Stimulated activated effector memory CD8-positive, alpha-beta T cell treated with anti-CD3 and anti-CD28 coated beads, Interleukin-12 subunit alpha, Interleukin-12 subunit beta, amount 100 ng/mL, for 72 hours (primary cell): ENCODE data around the gene TNS3.
A peak's percentile ranks its signal among the peaks of the same experiment; 100 is the strongest.

Experiments used
- ATAC-seq: fragments of 150-1000 bp; cut with Tn5 transposase; 2 replicates; pipeline ENCODE4 v1.10.0; 2021
- DNase-seq, 2 donors: peaks; one replicate each; pipeline ENCODE4 v3.0.0; 2021 to 2022; ENCODE audit warnings: low spot score in 2 of 2
- H3K27ac Mint-ChIP-seq: one replicate; pipeline ENCODE4 v1.8.0; 2022; ENCODE audit warnings: mild to moderate bottlenecking, mixed read lengths
- H3K36me3 Mint-ChIP-seq: one replicate; pipeline ENCODE4 v1.8.0; 2022; ENCODE audit warnings: mild to moderate bottlenecking, mixed read lengths
- H3K4me1 Mint-ChIP-seq: one replicate; pipeline ENCODE4 v1.8.0; 2022; ENCODE audit warnings: mixed read lengths
- H3K4me3 Mint-ChIP-seq: one replicate; pipeline ENCODE4 v1.8.0; 2022; ENCODE audit warnings: mild to moderate bottlenecking, mixed read lengths
- H3K9me3 Mint-ChIP-seq: one replicate; pipeline ENCODE4 v1.8.0; 2022; ENCODE audit warnings: mixed read lengths

TNS3 gene

GRCh38 chr7:47415318-47416212 lies 166.3 kb downstream of the TNS3 start:
- H3K36me3 Mint-ChIP-seq, result no peaks in the 10 kb centered on the region
- H3K4me3 Mint-ChIP-seq, result no peak overlapping the region
- ATAC-seq (peak; percentile 17), DNase-seq (no peak)
- H3K4me1 Mint-ChIP-seq, result no peaks in the 10 kb centered on the region
- no peaks in the 10 kb centered on the region for H3K9me3 Mint-ChIP-seq
- no peak overlapping the region for H3K27ac Mint-ChIP-seq

- Mint-ChIP-seq H3K4me3 (no peak overlapping the region), H3K27ac (no peak overlapping the region), H3K9me3 (no peaks in the 10 kb centered on the region), H3K36me3 (no peaks in the 10 kb centered on the region), H3K4me1 (no peaks in the 10 kb centered on the region)
- DNase-seq (no peak), ATAC-seq (no peak)
These were observed 167.3 kb downstream of the TNS3 start for GRCh38 chr7:47414342-47415317.

- H3K4me3 Mint-ChIP-seq, result no peak overlapping the region
- H3K9me3 Mint-ChIP-seq, result no peaks in the 10 kb centered on the region
- no peaks in the 10 kb centered on the region for H3K4me1 Mint-ChIP-seq
- DNase-seq (no peak), ATAC-seq (no peak)
- H3K36me3 Mint-ChIP-seq, result no peaks in the 10 kb centered on the region
- H3K27ac Mint-ChIP-seq, result no peak overlapping the region
These were observed 168.2 kb downstream of the TNS3 start for GRCh38 chr7:47413526-47414341.

- DNase-seq (no peak), ATAC-seq (no peak)
- Mint-ChIP-seq H3K4me3 (no peak overlapping the region), H3K36me3 (no peaks in the 10 kb centered on the region), H3K9me3 (no peaks in the 10 kb centered on the region), H3K4me1 (no peaks in the 10 kb centered on the region), H3K27ac (no peak overlapping the region)
These were observed 170.0 kb downstream of the TNS3 start for GRCh38 chr7:47411901-47412300.

- ATAC-seq (no peak), DNase-seq (no peak)
- Mint-ChIP-seq H3K4me1 (no peaks in the 10 kb centered on the region), H3K27ac (no peak overlapping the region), H3K9me3 (no peaks in the 10 kb centered on the region), H3K36me3 (no peaks in the 10 kb centered on the region), H3K4me3 (no peak overlapping the region)
These were observed 170.5 kb downstream of the TNS3 start for GRCh38 chr7:47411281-47411869.

GRCh38 chr7:47408675-47409074 lies 173.2 kb downstream of the TNS3 start:
- Mint-ChIP-seq H3K4me1 (no peaks in the 10 kb centered on the region), H3K9me3 (no peaks in the 10 kb centered on the region), H3K4me3 (no peak overlapping the region), H3K27ac (no peak overlapping the region), H3K36me3 (no peaks in the 10 kb centered on the region)
- ATAC-seq, result no peak
- DNase-seq, result no peak

- no peaks in the 10 kb centered on the region for H3K4me1 Mint-ChIP-seq
- ATAC-seq (no peak), DNase-seq (no peak)
- H3K9me3 Mint-ChIP-seq, result no peaks in the 10 kb centered on the region
- H3K36me3 Mint-ChIP-seq, result no peaks in the 10 kb centered on the region
- H3K27ac Mint-ChIP-seq, result no peak overlapping the region
- no peak overlapping the region for H3K4me3 Mint-ChIP-seq
These were observed 173.9 kb downstream of the TNS3 start for GRCh38 chr7:47407821-47408674.

- ATAC-seq (no peak), DNase-seq (no peak)
- no peaks in the 10 kb centered on the region for H3K36me3 Mint-ChIP-seq
- no peak overlapping the region for H3K4me3 Mint-ChIP-seq
- H3K27ac Mint-ChIP-seq, result no peak overlapping the region
- no peaks in the 10 kb centered on the region for H3K9me3 Mint-ChIP-seq
- H3K4me1 Mint-ChIP-seq, result no peaks in the 10 kb centered on the region
These were observed 174.8 kb downstream of the TNS3 start for GRCh38 chr7:47407136-47407535.

GRCh38 chr7:47406801-47407129 lies 175.1 kb downstream of the TNS3 start:
- DNase-seq (no peak), ATAC-seq (no peak)
- H3K4me3 Mint-ChIP-seq, result no peak overlapping the region
- H3K27ac Mint-ChIP-seq, result peak overlapping the region; percentile 38
- H3K4me1 Mint-ChIP-seq, result no peaks in the 10 kb centered on the region
- no peaks in the 10 kb centered on the region for H3K36me3 Mint-ChIP-seq
- no peaks in the 10 kb centered on the region for H3K9me3 Mint-ChIP-seq

- ATAC-seq (no peak), DNase-seq (no peak)
These were observed 175.8 kb downstream of the TNS3 start for GRCh38 chr7:47405921-47406800.

GRCh38 chr7:47405286-47405904 lies 176.5 kb downstream of the TNS3 start:
- Mint-ChIP-seq H3K36me3 (no peaks in the 10 kb centered on the region), H3K9me3 (no peaks in the 10 kb centered on the region), H3K4me3 (no peak overlapping the region), H3K27ac (no peak overlapping the region), H3K4me1 (no peaks in the 10 kb centered on the region)
- ATAC-seq, result no peak
- no peak for DNase-seq

More at GRCh38 chr7:47405921-47406800, 175.8 kb downstream of the TNS3 start:
- Mint-ChIP-seq H3K4me1 (no peaks in the 10 kb centered on the region), H3K9me3 (no peaks in the 10 kb centered on the region), H3K4me3 (no peak overlapping the region), H3K27ac (peak overlapping the region; percentile 38), H3K36me3 (no peaks in the 10 kb centered on the region)

GRCh38 chr7:47404010-47404409 lies 177.9 kb downstream of the TNS3 start:
- no peak for ATAC-seq
- no peak overlapping the region for H3K4me3 Mint-ChIP-seq
- H3K9me3 Mint-ChIP-seq, result no peaks in the 10 kb centered on the region

More at GRCh38 chr7:47404010-47404409, 177.9 kb downstream of the TNS3 start:
- Mint-ChIP-seq H3K36me3 (no peaks in the 10 kb centered on the region), H3K27ac (no peak overlapping the region), H3K4me1 (no peaks in the 10 kb centered on the region)
- DNase-seq, result no peak
